Adrenal gland (tissue), 5 donors: ENCODE data around the gene PDIA5.

Experiments used
- CTCF ChIP-seq, 6 experiments: fragments of 450-650 bp in 4 of 6; fragments of 200-600 bp in 2 of 6; sonication (generic) in 1 of 6; IDR thresholded peaks; 1 replicate in 5 of 6; 2 replicates in 1 of 6; pipeline versions ENCODE4 v1.5.1 to v1.8.0; 2016 to 2021; ENCODE audit warnings: antibody characterized with exemption in 6 of 6, mild to moderate bottlenecking in 2 of 6, moderate library complexity in 1 of 6
- POLR2A ChIP-seq, 2 donors: fragments of 450-650 bp; IDR thresholded peaks; one replicate each; pipeline ENCODE4 v1.6.1; 2017; ENCODE audit warnings: antibody characterized with exemption in 2 of 2, mild to moderate bottlenecking in 2 of 2, moderate library complexity in 1 of 2
- donor health status: DM: no; HTN: no; CAD: no.

GRCh38 chr3:123048480-123049237 is 18.2 kb upstream of the PDIA5 start:
- no peak for TF ChIP-seq CTCF (IDR thresholded peaks at IDR 0.05)
- TF ChIP-seq POLR2A (IDR thresholded peaks at IDR 0.05): no peak
